Effector CD8-positive, alpha-beta T cell (primary cell): ENCODE measurements around the gene STXBP4.
"Not testable (repeated sequence)": the region's sequence is repeated elsewhere in the genome, so short reads cannot be mapped to it uniquely, and the experiment has no call there.

Source experiments
- DNase-seq: peaks from one replicate; lab custom pipeline; 2025; lab: John Stamatoyannopoulos, UW

The STXBP4 gene

GRCh38 chr17:55054429-55054828 is 85.9 kb downstream of the STXBP4 start:
- DNase-seq: no peak

GRCh38 chr17:55056526-55056925 is 88.0 kb downstream of the STXBP4 start:
- DNase-seq: no peak

GRCh38 chr17:55057184-55057583 is 88.6 kb downstream of the STXBP4 start:
- DNase-seq: no peak

GRCh38 chr17:55059724-55060123 is 91.2 kb downstream of the STXBP4 start:
- DNase-seq: no peak

GRCh38 chr17:55062921-55063320 is 94.4 kb downstream of the STXBP4 start:
- no peak for DNase-seq

GRCh38 chr17:55063885-55064874 is 95.6 kb downstream of the STXBP4 start:
- no peak for DNase-seq

GRCh38 chr17:55067697-55068439 is 99.3 kb downstream of the STXBP4 start:
- DNase-seq: no peak

GRCh38 chr17:55068862-55069811 is 100.6 kb downstream of the STXBP4 start:
- no peak for DNase-seq

GRCh38 chr17:55069983-55070529 is 101.5 kb downstream of the STXBP4 start:
- no peak for DNase-seq

GRCh38 chr17:55072898-55073297 is 104.3 kb downstream of the STXBP4 start:
- no peak for DNase-seq

- not testable (repeated sequence) for DNase-seq
Observed at GRCh38 chr17:55073467-55073866, 104.9 kb downstream of the STXBP4 start.

- DNase-seq: no peak
Observed at GRCh38 chr17:55081559-55081958, 113.0 kb downstream of the STXBP4 start.

GRCh38 chr17:55086635-55087058 is 118.1 kb downstream of the STXBP4 start:
- no peak for DNase-seq

- no peak for DNase-seq
Observed at GRCh38 chr17:55089256-55089655, 120.7 kb downstream of the STXBP4 start.

- no peak for DNase-seq
Observed at GRCh38 chr17:55090079-55090492, 121.5 kb downstream of the STXBP4 start.

GRCh38 chr17:55093353-55093752 is 124.8 kb downstream of the STXBP4 start:
- no peak for DNase-seq

GRCh38 chr17:55098765-55099164 is 130.2 kb downstream of the STXBP4 start:
- no peak for DNase-seq

- no peak for DNase-seq
Observed at GRCh38 chr17:55110521-55110920, 142.0 kb downstream of the STXBP4 start.

GRCh38 chr17:55114283-55114682 is 145.7 kb downstream of the STXBP4 start:
- no peak for DNase-seq

- DNase-seq: no peak
Observed at GRCh38 chr17:55116440-55116914, 147.9 kb downstream of the STXBP4 start.

GRCh38 chr17:55117164-55117563 is 148.6 kb downstream of the STXBP4 start:
- no peak for DNase-seq
